ENCODE data around the gene SIDT1. TPM values are rescaled to one million over a fixed set of nuclear protein-coding genes. Genes with fewer than 3 reads are reported as not detected.

The SIDT1 gene
- total RNA-seq, 1 experiment from 2014 or later, result not detected

GRCh38 chr3:113663324-113663750 lies 131.0 kb downstream of the SIDT1 start:
- Histone ChIP-seq H3K9me3 (ENCODE audit: control insufficient read depth, insufficient read depth, low read depth, low read length) (no peaks in the 10 kb centered on the region), H3K4me3 (ENCODE audit: low read depth in 2 of 2, low read length in 2 of 2) (no peak overlapping the region), H3K27me3 (ENCODE audit: control insufficient read depth, insufficient read depth, low read length) (no peaks in the 10 kb centered on the region), H3K27ac (ENCODE audit: low read length) (no peak overlapping the region), H3K36me3 (ENCODE audit: control insufficient read depth, insufficient read depth, low read length) (no peaks in the 10 kb centered on the region), H3K4me1 (ENCODE audit: control insufficient read depth, insufficient read depth, low read length) (no peaks in the 10 kb centered on the region)
- ATAC-seq (no peak), DNase-seq (ENCODE audit: low read depth, low spot score) (no peak)
- in situ Hi-C loops (cut with HindIII; ENCODE audit: low pct_unique_long_range_greater_than_20kb, low sequenced_read_pairs), result no loop called here
- ChIA-PET POLR2A (interaction anchor here (0.6 kb wide), 2 partner anchors 12 to 146 kb away, joined by 3 to 4 read pairs; no protein-coding TSS in a partner anchor), CTCF (no interaction called here)
- BruUV-seq (replicated peaks), result no TSS peak
- TF ChIP-seq REST (IDR thresholded peaks at IDR 0.05; ENCODE audit: insufficient read depth in 1 of 2, low read depth in 2 of 2, low read length in 1 of 2), result no peak
- TF ChIP-seq CTCF (IDR thresholded peaks at IDR 0.05), result no peak
- TF ChIP-seq SIN3A (IDR thresholded peaks at IDR 0.05; ENCODE audit: borderline replicate concordance, insufficient read depth, low read depth, low read length), result no peak
- no peak for TF ChIP-seq TCF7L2 (IDR thresholded peaks at IDR 0.05; ENCODE audit: low read depth, low read length)
- no peak for TF ChIP-seq POLR2AphosphoS5 (IDR thresholded peaks at IDR 0.05; ENCODE audit: low read depth, low read length)
- intact Hi-C loops (cut with micrococcal nuclease; ENCODE audit: unreplicated experiment), result no loop called here

GRCh38 chr3:113663761-113664160 lies 131.4 kb downstream of the SIDT1 start:
- H3K27ac ChIP-seq (ENCODE audit: low read length), result no peak overlapping the region
- intact Hi-C loops (cut with micrococcal nuclease; ENCODE audit: unreplicated experiment), result no loop called here
- no peaks in the 10 kb centered on the region for H3K4me1 ChIP-seq (ENCODE audit: control insufficient read depth, insufficient read depth, low read length)
- no peak for TF ChIP-seq SIN3A (IDR thresholded peaks at IDR 0.05; ENCODE audit: borderline replicate concordance, insufficient read depth, low read depth, low read length)
- TF ChIP-seq CTCF (IDR thresholded peaks at IDR 0.05), result no peak
- no peak for TF ChIP-seq REST (IDR thresholded peaks at IDR 0.05; ENCODE audit: insufficient read depth in 1 of 2, low read depth in 2 of 2, low read length in 1 of 2)
- no peak for TF ChIP-seq POLR2AphosphoS5 (IDR thresholded peaks at IDR 0.05; ENCODE audit: low read depth, low read length)
- TF ChIP-seq TCF7L2 (IDR thresholded peaks at IDR 0.05; ENCODE audit: low read depth, low read length), result no peak
- ChIA-PET CTCF (no interaction called here), POLR2A (no interaction called here)
- DNase-seq (ENCODE audit: low read depth, low spot score), result no peak
- no peak for ATAC-seq
- no peaks in the 10 kb centered on the region for H3K36me3 ChIP-seq (ENCODE audit: control insufficient read depth, insufficient read depth, low read length)
- in situ Hi-C loops (cut with HindIII; ENCODE audit: low pct_unique_long_range_greater_than_20kb, low sequenced_read_pairs), result no loop called here
- no TSS peak for BruUV-seq (replicated peaks)
- H3K4me3 ChIP-seq (ENCODE audit: low read depth in 2 of 2, low read length in 2 of 2), result no peak overlapping the region
- no peaks in the 10 kb centered on the region for H3K27me3 ChIP-seq (ENCODE audit: control insufficient read depth, insufficient read depth, low read length)
- H3K9me3 ChIP-seq (ENCODE audit: control insufficient read depth, insufficient read depth, low read depth, low read length), result no peaks in the 10 kb centered on the region
